Stomach (tissue), 4 donors: Measurements from ENCODE around the gene EBF3.

Experiments
- CTCF ChIP-seq, 7 experiments: fragments of 450-650 bp in 4 of 7; fragments of 200-600 bp in 3 of 7; sonication (generic) in 3 of 7; IDR thresholded peaks; one replicate each; pipeline ENCODE4 v1.5.1; 2016 to 2019; ENCODE audit warnings: antibody characterized with exemption in 7 of 7, control low read depth in 2 of 7, mild to moderate bottlenecking in 1 of 7
- EP300 ChIP-seq: sonication (generic); formaldehyde crosslinking; IDR thresholded peaks from one replicate; pipeline ENCODE4 v1.6.1; 2017; ENCODE audit warnings: antibody characterized with exemption
- POLR2A ChIP-seq, 4 donors: fragments of 450-650 bp; IDR thresholded peaks; one replicate each; pipeline ENCODE4 v1.6.1; 2016; ENCODE audit warnings: antibody characterized with exemption in 4 of 4, control low read depth in 2 of 4, mild to moderate bottlenecking in 1 of 4, moderate library complexity in 1 of 4
- POLR2AphosphoS5 ChIP-seq, 3 donors: sonication (generic); formaldehyde crosslinking; IDR thresholded peaks; one replicate each; pipeline ENCODE4 v1.6.1; 2016; ENCODE audit warnings: antibody characterized with exemption in 3 of 3

DNA sequence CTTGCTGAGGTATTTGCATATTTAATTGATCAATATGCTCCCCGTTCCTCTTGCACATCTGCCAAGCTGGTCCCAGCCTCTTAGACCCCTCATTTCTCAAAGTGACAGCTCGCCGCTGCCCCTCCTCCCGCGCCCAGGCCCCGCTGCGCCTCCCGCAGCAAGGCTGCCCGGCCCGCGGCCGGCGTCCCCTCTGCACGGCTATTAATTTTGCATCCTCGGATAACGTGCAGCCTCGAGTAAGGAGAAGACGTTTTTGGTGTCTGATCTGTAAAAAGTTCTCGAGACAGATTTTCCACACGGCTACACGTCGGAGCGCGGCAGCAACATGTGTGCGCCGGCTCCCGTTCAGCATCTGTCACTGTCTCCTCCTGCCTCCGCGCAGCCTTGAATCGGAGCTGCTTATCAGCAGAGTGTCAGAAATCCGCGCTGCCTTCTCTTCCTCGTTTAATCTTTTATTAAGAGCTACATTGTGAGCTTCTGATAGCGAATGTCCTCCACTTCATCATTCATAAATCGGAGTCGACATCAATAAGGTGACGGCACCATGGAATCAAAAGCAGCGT lies 65.3 kb downstream of the EBF3 start:
- TF ChIP-seq CTCF (IDR thresholded peaks at IDR 0.05) (no peak), POLR2AphosphoS5 (IDR thresholded peaks at IDR 0.05) (no peak), POLR2A (IDR thresholded peaks at IDR 0.05) (no peak), EP300 (no peak)
